Measurements from ENCODE around the gene ARL8B. TPM values are rescaled to one million over a fixed set of nuclear protein-coding genes. Genes with fewer than 3 reads are reported as not detected.

ARL8B gene
- total and polyA plus RNA-seq, 2 of the 8 experiments (the other 6 are each of a cell fraction or from before 2014, with no cell fraction given) = 14.5 to 27.8 TPM

DNA sequence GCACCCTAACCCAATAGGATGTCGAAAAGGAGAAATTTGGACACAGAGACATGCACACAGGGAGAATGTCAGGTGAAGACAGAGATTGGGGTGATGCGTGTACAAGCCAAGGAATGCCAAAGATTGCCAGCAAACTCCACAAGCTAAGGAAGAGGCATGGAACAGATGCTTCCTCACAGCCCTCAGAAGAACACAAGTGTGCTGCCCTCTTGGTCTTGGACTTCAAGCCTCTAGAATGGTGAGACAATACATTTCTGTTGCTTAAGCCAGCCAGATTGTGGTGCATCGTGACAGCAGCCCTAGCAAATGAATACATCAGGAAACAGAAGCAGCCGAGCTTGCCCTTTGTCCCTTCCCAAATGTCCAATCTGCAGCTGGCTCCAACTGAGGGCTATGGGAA, 23.7 kb upstream of the ARL8B start:
- H3K4me3 ChIP-seq (ENCODE audit: extremely low read depth in 1 of 4, insufficient read depth in 2 of 4, low read depth in 3 of 4, low read length in 4 of 4) = no peak overlapping the region
- H2BK12ac ChIP-seq (ENCODE audit: low read depth, low read length) = no peak overlapping the region
- no peak for DNase-seq (ENCODE audit: low read depth in 1 of 2, low spot score in 2 of 2)
- H3K27me3 ChIP-seq (replicated peaks in 1 of 4; ENCODE audit: control insufficient read depth in 3 of 4, extremely low read depth in 1 of 4, insufficient read depth in 3 of 4, low read length in 3 of 4) = peaks cover 0 to 10% (median 7%) of the 10 kb centered on the region in 4 experiments; a peak in 6 of 7 replicates
- H3K56ac ChIP-seq (replicated peaks; ENCODE audit: insufficient read length, low read depth, low read length) = no peak overlapping the region
- no peaks in the 10 kb centered on the region for H3K79me1 ChIP-seq (ENCODE audit: low read depth, low read length)
- no peak overlapping the region for H4K8ac ChIP-seq (ENCODE audit: extremely low read depth, insufficient read depth, low read length)
- H3K18ac ChIP-seq (ENCODE audit: extremely low read depth, low read length) = no peak overlapping the region
- no peak overlapping the region for H4K5ac ChIP-seq (ENCODE audit: insufficient read length, low read depth, low read length)
- H3K4me1 ChIP-seq (replicated peaks in 1 of 4; ENCODE audit: control insufficient read depth in 3 of 4, insufficient read depth in 4 of 4, low read length in 3 of 4) = peaks cover 0 to 6% (median 1%) of the 10 kb centered on the region in 4 experiments; a peak in 1 of 7 replicates
- peaks cover 3% of the 10 kb centered on the region for H3K23me2 ChIP-seq (ENCODE audit: low read depth, low read length)
- H3K27ac ChIP-seq (ENCODE audit: low read depth, low read length) = no peak overlapping the region
- POLR2A ChIA-PET (ENCODE audit: partially characterized antibody) = no interaction called here
- H3K4ac ChIP-seq (replicated peaks; ENCODE audit: insufficient read length, low read depth, low read length) = no peak overlapping the region
- H3K9ac ChIP-seq (replicated peaks in 1 of 4; ENCODE audit: extremely low read depth in 1 of 4, low read depth in 3 of 4, low read length in 3 of 4) = no peak overlapping the region
- H3K79me2 ChIP-seq (ENCODE audit: control insufficient read depth in 1 of 2, insufficient read depth in 2 of 2, low read length in 2 of 2) = no peaks in the 10 kb centered on the region
- no peak overlapping the region for H2AK5ac ChIP-seq (ENCODE audit: low read depth, low read length)
- no peak overlapping the region for H3K4me2 ChIP-seq (ENCODE audit: insufficient read depth in 1 of 2, low read depth in 2 of 2, low read length in 2 of 2)
- no peak overlapping the region for H2AFZ ChIP-seq (ENCODE audit: low read length)
- no peak overlapping the region for H3K23ac ChIP-seq (ENCODE audit: insufficient read length)
- H2BK20ac ChIP-seq (ENCODE audit: low read length) = no peak overlapping the region
- H2BK15ac ChIP-seq (ENCODE audit: low read length) = no peak overlapping the region
- no peak overlapping the region for H3K14ac ChIP-seq (ENCODE audit: insufficient read length)
- H2BK5ac ChIP-seq (ENCODE audit: low read depth, low read length) = no peak overlapping the region
- H3K9me3 ChIP-seq (ENCODE audit: insufficient read depth in 2 of 2, low read depth in 1 of 2, low read length in 1 of 2) = no peaks in the 10 kb centered on the region
- CTCF ChIA-PET (ENCODE audit: partially characterized antibody) = interaction anchor here (0.7 to 0.9 kb wide), 2 partner anchors 23 to 1965 kb away, joined by 3 to 5 read pairs; no protein-coding TSS in a partner anchor
- no peaks in the 10 kb centered on the region for H3K36me3 ChIP-seq (ENCODE audit: control insufficient read depth in 2 of 4, insufficient read depth in 4 of 4, low read length in 3 of 4)
- no peak overlapping the region for H2BK120ac ChIP-seq (replicated peaks; ENCODE audit: low read depth, low read length)
- H4K20me1 ChIP-seq (replicated peaks in 1 of 2; ENCODE audit: control insufficient read depth in 1 of 2, insufficient read depth in 2 of 2, low read length in 2 of 2) = no peaks in the 10 kb centered on the region
- 91% methylated on average over 4 of the region's 4 CpGs; no CpG with 5 or more reads in 1 of the 2 experiments for WGBS, 2 experiments (ENCODE audit: extremely low coverage in 1 of 2, insufficient coverage in 1 of 2, insufficient read length in 1 of 2, insufficient replicate concordance in 2 of 2, low coverage in 1 of 2, low lambda C conversion rate in 2 of 2, missing lambda C conversion rate in 1 of 2)
- no peak for FAIRE-seq
- no peak overlapping the region for H4K91ac ChIP-seq (replicated peaks; ENCODE audit: insufficient read length, low read length)
- TF ChIP-seq KDM1A (IDR thresholded peaks at IDR 0.05; ENCODE audit: borderline replicate concordance, low read length) (no peak), SAP30 (IDR thresholded peaks at IDR 0.05; ENCODE audit: insufficient read depth, insufficient replicate concordance, low read length) (no peak), EGR1 (IDR thresholded peaks at IDR 0.05; ENCODE audit: borderline replicate concordance, low read depth, low read length) (no peak), POU5F1 (IDR thresholded peaks at IDR 0.05; ENCODE audit: low read depth, low read length) (no peak), CTBP2 (IDR thresholded peaks at IDR 0.05; ENCODE audit: borderline replicate concordance, insufficient read depth, insufficient read length, low read length) (no peak)
- TF ChIP-seq, protein P1, sequence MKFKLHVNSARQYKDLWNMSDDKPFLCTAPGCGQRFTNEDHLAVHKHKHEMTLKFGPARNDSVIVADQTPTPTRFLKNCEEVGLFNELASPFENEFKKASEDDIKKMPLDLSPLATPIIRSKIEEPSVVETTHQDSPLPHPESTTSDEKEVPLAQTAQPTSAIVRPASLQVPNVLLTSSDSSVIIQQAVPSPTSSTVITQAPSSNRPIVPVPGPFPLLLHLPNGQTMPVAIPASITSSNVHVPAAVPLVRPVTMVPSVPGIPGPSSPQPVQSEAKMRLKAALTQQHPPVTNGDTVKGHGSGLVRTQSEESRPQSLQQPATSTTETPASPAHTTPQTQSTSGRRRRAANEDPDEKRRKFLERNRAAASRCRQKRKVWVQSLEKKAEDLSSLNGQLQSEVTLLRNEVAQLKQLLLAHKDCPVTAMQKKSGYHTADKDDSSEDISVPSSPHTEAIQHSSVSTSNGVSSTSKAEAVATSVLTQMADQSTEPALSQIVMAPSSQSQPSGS (IDR thresholded peaks at IDR 0.05; ENCODE audit: low read length) = no peak
- TF ChIP-seq, protein P2, sequence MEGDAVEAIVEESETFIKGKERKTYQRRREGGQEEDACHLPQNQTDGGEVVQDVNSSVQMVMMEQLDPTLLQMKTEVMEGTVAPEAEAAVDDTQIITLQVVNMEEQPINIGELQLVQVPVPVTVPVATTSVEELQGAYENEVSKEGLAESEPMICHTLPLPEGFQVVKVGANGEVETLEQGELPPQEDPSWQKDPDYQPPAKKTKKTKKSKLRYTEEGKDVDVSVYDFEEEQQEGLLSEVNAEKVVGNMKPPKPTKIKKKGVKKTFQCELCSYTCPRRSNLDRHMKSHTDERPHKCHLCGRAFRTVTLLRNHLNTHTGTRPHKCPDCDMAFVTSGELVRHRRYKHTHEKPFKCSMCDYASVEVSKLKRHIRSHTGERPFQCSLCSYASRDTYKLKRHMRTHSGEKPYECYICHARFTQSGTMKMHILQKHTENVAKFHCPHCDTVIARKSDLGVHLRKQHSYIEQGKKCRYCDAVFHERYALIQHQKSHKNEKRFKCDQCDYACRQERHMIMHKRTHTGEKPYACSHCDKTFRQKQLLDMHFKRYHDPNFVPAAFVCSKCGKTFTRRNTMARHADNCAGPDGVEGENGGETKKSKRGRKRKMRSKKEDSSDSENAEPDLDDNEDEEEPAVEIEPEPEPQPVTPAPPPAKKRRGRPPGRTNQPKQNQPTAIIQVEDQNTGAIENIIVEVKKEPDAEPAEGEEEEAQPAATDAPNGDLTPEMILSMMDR (IDR thresholded peaks at IDR 0.05; ENCODE audit: control extremely low read depth in 1 of 3, insufficient read depth in 1 of 3, low read depth in 1 of 3, low read length in 3 of 3) = no peak

Measured in H1 (cell line).